WERI-Rb-1 (cell line): ENCODE measurements around the gene COG6.
A peak's percentile ranks its signal among the peaks of the same experiment; 100 is the strongest.

Experiments
- DNase-seq: peaks from one replicate; pipeline ENCODE4 v3.0.0-alpha.2; 2020
- H3K27ac ChIP-seq: fragments of 250-450 bp; sonication (Bioruptor Pico); 2 replicates; pipeline ENCODE4 v1.5.1; 2020; ENCODE audit warnings: mild to moderate bottlenecking, moderate library complexity
- H3K27me3 ChIP-seq: fragments of 250-450 bp; sonication (Bioruptor Pico); 2 replicates; pipeline ENCODE4 v1.5.1; 2021; ENCODE audit warnings: mild to moderate bottlenecking, low read depth, moderate library complexity; ENCODE audit not compliant: insufficient read depth, severe bottlenecking
- H3K36me3 ChIP-seq: fragments of 250-450 bp; sonication (Bioruptor Pico); 2 replicates; pipeline ENCODE4 v1.5.1; 2020; ENCODE audit warnings: mild to moderate bottlenecking, moderate library complexity
- H3K4me3 ChIP-seq: 2 replicates; pipeline ENCODE4 v1.5.1; 2011; ENCODE audit warnings: low read depth, mild to moderate bottlenecking, control low read depth, low read length
- H3K9me3 ChIP-seq: fragments of 250-450 bp; sonication (Bioruptor Pico); 2 replicates; pipeline ENCODE4 v1.5.1; 2021; ENCODE audit warnings: mild to moderate bottlenecking, moderate library complexity; ENCODE audit not compliant: severe bottlenecking
- TF ChIP-seq, protein P1 (sequence below): IDR thresholded peaks from 2 replicates; pipeline ENCODE4 v1.5.1; 2011; ENCODE audit warnings: low read depth, mild to moderate bottlenecking, control low read depth, inconsistent platforms, low read length

COG6 gene

GRCh38 chr13:39765801-39766463 lies 110.5 kb downstream of the COG6 start:
- Histone ChIP-seq H3K27ac (no peak overlapping the region), H3K27me3 (no peaks in the 10 kb centered on the region), H3K9me3 (no peaks in the 10 kb centered on the region), H3K4me3 (no peak overlapping the region), H3K36me3 (no peaks in the 10 kb centered on the region)
- DNase-seq, result peak; percentile 42
- TF ChIP-seq, protein P1, sequence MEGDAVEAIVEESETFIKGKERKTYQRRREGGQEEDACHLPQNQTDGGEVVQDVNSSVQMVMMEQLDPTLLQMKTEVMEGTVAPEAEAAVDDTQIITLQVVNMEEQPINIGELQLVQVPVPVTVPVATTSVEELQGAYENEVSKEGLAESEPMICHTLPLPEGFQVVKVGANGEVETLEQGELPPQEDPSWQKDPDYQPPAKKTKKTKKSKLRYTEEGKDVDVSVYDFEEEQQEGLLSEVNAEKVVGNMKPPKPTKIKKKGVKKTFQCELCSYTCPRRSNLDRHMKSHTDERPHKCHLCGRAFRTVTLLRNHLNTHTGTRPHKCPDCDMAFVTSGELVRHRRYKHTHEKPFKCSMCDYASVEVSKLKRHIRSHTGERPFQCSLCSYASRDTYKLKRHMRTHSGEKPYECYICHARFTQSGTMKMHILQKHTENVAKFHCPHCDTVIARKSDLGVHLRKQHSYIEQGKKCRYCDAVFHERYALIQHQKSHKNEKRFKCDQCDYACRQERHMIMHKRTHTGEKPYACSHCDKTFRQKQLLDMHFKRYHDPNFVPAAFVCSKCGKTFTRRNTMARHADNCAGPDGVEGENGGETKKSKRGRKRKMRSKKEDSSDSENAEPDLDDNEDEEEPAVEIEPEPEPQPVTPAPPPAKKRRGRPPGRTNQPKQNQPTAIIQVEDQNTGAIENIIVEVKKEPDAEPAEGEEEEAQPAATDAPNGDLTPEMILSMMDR, result 0 out of 2 replicates have a peak, but pooled peaks have one; percentile 29

DNA sequence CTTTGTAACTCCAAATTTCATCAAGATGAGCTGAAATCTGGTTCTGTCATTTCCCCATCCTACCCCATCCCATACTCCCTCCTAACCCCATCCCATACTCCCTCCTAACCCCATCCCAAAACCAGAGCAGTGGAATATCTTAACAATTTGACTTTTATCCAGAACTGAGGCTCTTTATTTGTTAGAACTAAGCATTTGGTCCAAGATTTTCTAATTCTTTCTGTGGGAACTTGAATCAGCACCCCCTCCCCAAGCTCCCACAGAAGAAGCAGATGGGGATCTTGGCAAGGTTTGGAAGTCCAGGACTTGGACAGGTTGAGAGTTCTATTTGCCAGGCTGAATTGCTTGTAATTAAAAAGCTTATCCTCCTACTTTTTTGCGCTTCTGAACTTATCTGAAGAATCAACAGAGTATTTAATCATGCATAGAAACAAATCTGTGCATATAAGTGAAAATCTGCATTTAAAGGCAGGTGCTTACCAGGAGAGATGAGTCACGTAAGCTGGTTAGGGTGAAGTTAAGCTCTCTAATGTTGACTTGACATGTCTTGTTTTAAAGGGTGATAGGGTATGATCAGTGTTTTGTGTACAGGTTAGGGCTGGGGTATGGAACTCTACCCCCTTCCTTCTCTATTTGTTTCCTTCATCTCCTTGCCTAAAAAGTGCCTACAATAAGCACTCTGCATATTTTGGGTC lies 111.1 kb downstream of the COG6 start:
- TF ChIP-seq, protein P1, result no peak
- H3K9me3 ChIP-seq, result no peaks in the 10 kb centered on the region
- H3K27me3 ChIP-seq, result no peaks in the 10 kb centered on the region
- no peaks in the 10 kb centered on the region for H3K36me3 ChIP-seq
- no peak overlapping the region for H3K4me3 ChIP-seq
- no peak overlapping the region for H3K27ac ChIP-seq
- DNase-seq, result no peak

GRCh38 chr13:39767791-39768517 lies 112.5 kb downstream of the COG6 start:
- Histone ChIP-seq H3K27ac (no peak overlapping the region), H3K4me3 (no peak overlapping the region), H3K27me3 (no peaks in the 10 kb centered on the region), H3K9me3 (no peaks in the 10 kb centered on the region), H3K36me3 (no peaks in the 10 kb centered on the region)
- TF ChIP-seq, protein P1, result no peak
- DNase-seq, result no peak

DNA sequence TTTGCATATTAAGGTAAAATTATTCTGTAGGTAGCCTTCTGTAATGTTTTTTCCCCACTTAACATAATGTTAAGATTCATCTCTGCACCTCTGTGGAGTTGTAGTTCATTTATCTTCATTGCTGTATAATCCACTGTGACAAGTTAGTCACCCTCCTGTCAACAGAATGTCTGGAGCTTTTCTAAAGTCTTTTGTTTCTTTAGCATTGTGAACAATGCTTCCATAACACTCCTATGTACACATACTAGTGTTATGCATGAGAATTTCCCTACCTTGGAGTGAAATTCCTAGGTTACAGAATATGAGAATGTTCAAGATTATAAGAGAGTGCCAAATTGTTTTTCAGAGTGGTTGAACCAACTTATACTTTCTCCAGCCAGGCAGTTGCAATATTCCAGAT lies 113.5 kb downstream of the COG6 start:
- Histone ChIP-seq H3K27ac (no peak overlapping the region), H3K27me3 (no peaks in the 10 kb centered on the region), H3K4me3 (no peak overlapping the region), H3K36me3 (no peaks in the 10 kb centered on the region), H3K9me3 (no peaks in the 10 kb centered on the region)
- TF ChIP-seq, protein P1, result no peak
- no peak for DNase-seq

DNA sequence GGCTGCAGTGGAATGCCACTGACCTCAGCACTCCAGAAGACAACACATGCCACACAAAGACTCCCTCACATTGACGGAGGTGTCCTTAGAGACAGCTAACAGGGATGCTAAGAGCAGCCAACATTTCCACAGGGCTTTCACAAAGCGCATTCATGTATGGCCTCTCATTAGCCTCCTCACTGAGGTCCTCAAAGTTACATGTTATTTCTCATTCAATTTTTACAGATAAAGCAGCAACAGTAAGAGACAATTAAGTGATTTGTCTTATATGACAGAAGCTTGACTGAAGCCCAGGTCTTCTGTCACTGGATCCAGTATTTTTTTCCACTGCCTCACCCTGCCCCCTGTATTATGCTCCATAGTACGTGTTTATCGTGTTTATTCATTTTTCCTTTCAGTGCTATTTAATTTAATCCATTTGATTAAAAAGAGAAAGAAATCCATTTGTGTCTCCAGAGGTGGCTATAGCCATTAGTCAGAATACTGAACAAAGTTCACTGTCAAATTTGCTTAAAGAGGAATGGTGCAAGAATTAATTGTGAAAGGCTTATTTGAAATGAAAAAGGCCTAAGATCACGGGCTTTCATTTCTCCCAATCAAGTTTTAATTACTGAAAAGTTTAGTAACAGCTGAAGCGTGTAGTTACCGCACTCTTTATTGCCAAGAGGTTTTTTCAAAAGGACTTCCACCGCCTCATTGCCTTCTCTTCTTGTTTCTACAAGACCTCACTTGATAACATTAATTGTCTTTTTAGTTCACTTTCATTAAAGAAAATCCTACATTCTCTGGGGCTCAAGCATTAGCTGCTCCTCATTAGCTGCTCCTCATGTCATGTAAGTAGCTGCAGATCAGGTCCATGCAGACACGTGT lies 115.0 kb downstream of the COG6 start:
- TF ChIP-seq, protein P1, result no peak
- Histone ChIP-seq H3K9me3 (no peaks in the 10 kb centered on the region), H3K36me3 (no peaks in the 10 kb centered on the region), H3K4me3 (no peak overlapping the region), H3K27me3 (no peaks in the 10 kb centered on the region), H3K27ac (no peak overlapping the region)
- DNase-seq, result no peak
